SK-N-MC (cell line): Measurements from ENCODE around the gene DEDD.

Experiments
- EZH2 ChIP-seq: fragments of 200-600 bp; sonication (generic); IDR thresholded peaks from one replicate; pipeline ENCODE4 v1.6.1; 2017; ENCODE audit warnings: antibody characterized with exemption
- FOXP2 ChIP-seq: optimal IDR thresholded peaks from 2 replicates; pipeline ENCODE3; 2011; ENCODE audit warnings: mild to moderate bottlenecking, moderate library complexity; ENCODE audit not compliant: insufficient read depth; ENCODE audit errors: extremely low read length, control extremely low read depth
- POLR2AphosphoS5 ChIP-seq: IDR thresholded peaks from 2 replicates; pipeline ENCODE4 v1.6.1; 2012; ENCODE audit warnings: mild to moderate bottlenecking, low read depth, low read length, borderline replicate concordance

GRCh38 chr1:161115132-161115711, 17.2 kb downstream of the DEDD start:
- TF ChIP-seq FOXP2: no peak
- TF ChIP-seq EZH2: no peak
- no peak for TF ChIP-seq POLR2AphosphoS5
